HCT116 (cell line): ENCODE results near the gene USP27X. TPM values are rescaled to one million over a fixed set of nuclear protein-coding genes. Genes with fewer than 3 reads are reported as not detected.

ENCODE experiments used
- ATAC-seq: fragments of 200-7000 bp; cut with Tn5 transposase; 2 replicates; pipeline ENCODE4 v1.9.1; 2020; ENCODE audit warnings: mild to moderate bottlenecking, moderate library complexity
- BruUV-seq: library from RNA; stranded (reverse); fragments of 400-500 nt; replicated peaks from 2 replicates; lab custom pipeline; 2021; lab: Mats Ljungman, UMichigan
- CTCF ChIA-PET: fragments of 300-600 bp; sonication (Branson Sonifier 250); formaldehyde crosslinking; loops from one replicate; lab custom pipeline; 2021; ENCODE audit warnings: antibody characterized with exemption; lab: Charles Lee
- POLR2A ChIA-PET: fragments of 300-600, 350-600 bp; sonication (Branson Sonifier 250); formaldehyde crosslinking; loops from one replicate; lab custom pipeline; 2021; ENCODE audit warnings: antibody characterized with exemption; lab: Charles Lee
- RAD21 ChIA-PET, 2 experiments: fragments of 300-600 bp; sonication (Branson Sonifier 250); formaldehyde crosslinking; loops; one replicate each; lab custom pipeline; 2023; ENCODE audit warnings: low total read pairs in 2 of 2; ENCODE audit not compliant: uncharacterized antibody in 2 of 2, unreplicated experiment in 2 of 2, low non-redundant PET in 1 of 2; lab: Charles Lee
- DNase-seq: peaks from one replicate; pipeline ENCODE4 v3.0.0-alpha.2; 2010; ENCODE audit warnings: low read depth, low spot score
- H2AFZ ChIP-seq: fragments of 200-600 bp; shearing (Covaris generic), sonication (generic); 2 replicates; pipeline ENCODE4 v1.6.1; 2017; ENCODE audit warnings: low read depth, mixed run types, mixed read lengths, antibody characterized with exemption, low read length; ENCODE audit not compliant: poor library complexity, severe bottlenecking
- H3K27ac ChIP-seq: 2 replicates; pipeline ENCODE4 v1.5.1; 2012; ENCODE audit warnings: low read depth, low read length
- H3K27me3 ChIP-seq: fragments of 200-600 bp; sonication (generic); 2 replicates; pipeline ENCODE4 v1.6.1; 2016; ENCODE audit warnings: mixed run types, low read length, mixed read lengths; ENCODE audit not compliant: insufficient read depth
- H3K36me3 ChIP-seq, 2 experiments: fragments of 200-500 bp in 1 of 2; fragments of 200-600 bp in 1 of 2; sonication (Bioruptor generic) in 1 of 2; sonication (generic) in 1 of 2; 2 replicates each; pipeline versions ENCODE4 v1.5.1 to v1.6.1; 2014 to 2016; ENCODE audit warnings: low read length in 2 of 2, inconsistent platforms in 1 of 2, mixed read lengths in 1 of 2, mixed run types in 1 of 2; ENCODE audit not compliant: insufficient read depth in 2 of 2, control insufficient read depth in 1 of 2
- H3K4me1 ChIP-seq, 2 experiments: fragments of 200-600 bp in 1 of 2; sonication (generic) in 1 of 2; 2 replicates each; pipeline versions ENCODE4 v1.5.1 to v1.6.1; 2012 to 2017; ENCODE audit warnings: low read length in 2 of 2, inconsistent platforms in 1 of 2, mild to moderate bottlenecking in 1 of 2, mixed read lengths in 1 of 2, mixed run types in 1 of 2, moderate library complexity in 1 of 2; ENCODE audit not compliant: insufficient read depth in 2 of 2, control insufficient read depth in 1 of 2
- H3K4me2 ChIP-seq: fragments of 200-600 bp; sonication (generic); 2 replicates; pipeline ENCODE4 v1.6.1; 2017; ENCODE audit warnings: mixed run types, low read length, mixed read lengths
- H3K4me3 ChIP-seq, 2 experiments: fragments of 200-600 bp in 1 of 2; sonication (generic) in 1 of 2; replicated peaks in 1 of 2; 2 replicates each; pipeline ENCODE4 v1.5.1; 2011 to 2016; ENCODE audit warnings: low read length in 2 of 2, control low read depth in 1 of 2, low read depth in 1 of 2, mild to moderate bottlenecking in 1 of 2, mixed read lengths in 1 of 2, mixed run types in 1 of 2
- H3K79me2 ChIP-seq: fragments of 200-600 bp; sonication (generic); 2 replicates; pipeline ENCODE4 v1.6.1; 2017; ENCODE audit warnings: mild to moderate bottlenecking, mixed run types, low read length, moderate library complexity, mixed read lengths; ENCODE audit not compliant: insufficient read depth
- H3K9ac ChIP-seq: fragments of 200-600 bp; sonication (generic); 2 replicates; pipeline ENCODE4 v1.6.1; 2016; ENCODE audit warnings: low read length, mixed read lengths
- H3K9me2 ChIP-seq: fragments of 200-600 bp; sonication (generic), shearing (Covaris generic); 2 replicates; pipeline ENCODE4 v1.6.1; 2017; ENCODE audit warnings: mixed run types, mild to moderate bottlenecking, moderate library complexity; ENCODE audit not compliant: insufficient read depth
- H3K9me3 ChIP-seq, 2 experiments: fragments of 200-500 bp in 1 of 2; fragments of 200-600 bp in 1 of 2; sonication (Bioruptor generic) in 1 of 2; sonication (generic) in 1 of 2; 2 replicates each; pipeline ENCODE4 v1.6.1; 2014 to 2017; ENCODE audit warnings: low read length in 2 of 2, mixed read lengths in 2 of 2, inconsistent platforms in 1 of 2, low read depth in 1 of 2, mild to moderate bottlenecking in 1 of 2, mixed run types in 1 of 2, moderate library complexity in 1 of 2; ENCODE audit not compliant: control insufficient read depth in 1 of 2, insufficient read depth in 1 of 2
- H4K20me1 ChIP-seq: fragments of 200-600 bp; sonication (generic), shearing (Covaris generic); 2 replicates; pipeline ENCODE4 v1.6.1; 2017; ENCODE audit warnings: mixed run types, mild to moderate bottlenecking, moderate library complexity; ENCODE audit not compliant: insufficient read depth
- EZH2 ChIP-seq: fragments of 200-600 bp; sonication (generic); IDR thresholded peaks from 2 replicates; pipeline ENCODE4 v1.6.1; 2017; ENCODE audit warnings: antibody characterized with exemption, mixed run types
- RAD21 ChIP-seq: IDR thresholded peaks from 2 replicates; pipeline ENCODE4 v1.6.1; 2012; ENCODE audit warnings: low read depth, mild to moderate bottlenecking
- intact Hi-C: fragments of 100-400 bp; cut with micrococcal nuclease; formaldehyde crosslinking; loops from 2 replicates; pipeline ENCODE4 v1.10.0; 2022
- total RNA-seq: library from RNA; stranded (reverse); gene quantifications from one replicate; pipeline ENCODE4 v1.2.1, GENCODE V29; 2021; ENCODE audit not compliant: unreplicated experiment
- TF ChIP-seq, protein P1 (sequence below): IDR thresholded peaks from 2 replicates; pipeline ENCODE4 v1.6.1; 2011; ENCODE audit warnings: mild to moderate bottlenecking, low read length, moderate library complexity; ENCODE audit not compliant: insufficient replicate concordance; ENCODE audit errors: extremely low read depth
- TF ChIP-seq, protein P2 (sequence below), 3 experiments: fragments of 200-600 bp in 1 of 3; sonication (generic) in 1 of 3; IDR thresholded peaks in 2 of 3; conservative IDR thresholded peaks in 1 of 3; 2 replicates each; pipeline ENCODE4 v1.5.1; 2012 to 2017; ENCODE audit warnings: low read depth in 2 of 3, low read length in 2 of 3, antibody characterized with exemption in 1 of 3, borderline replicate concordance in 1 of 3, control low read depth in 1 of 3, mild to moderate bottlenecking in 1 of 3, mixed read lengths in 1 of 3, mixed run types in 1 of 3, moderate library complexity in 1 of 3; ENCODE audit not compliant: insufficient read depth in 1 of 3
- TF ChIP-seq, protein P3 (sequence below): IDR thresholded peaks from 2 replicates; pipeline ENCODE4 v1.6.1; 2012; ENCODE audit warnings: low read depth

USP27X gene
- total RNA-seq, 1 experiment from 2014 or later = 3.5 TPM

DNA sequence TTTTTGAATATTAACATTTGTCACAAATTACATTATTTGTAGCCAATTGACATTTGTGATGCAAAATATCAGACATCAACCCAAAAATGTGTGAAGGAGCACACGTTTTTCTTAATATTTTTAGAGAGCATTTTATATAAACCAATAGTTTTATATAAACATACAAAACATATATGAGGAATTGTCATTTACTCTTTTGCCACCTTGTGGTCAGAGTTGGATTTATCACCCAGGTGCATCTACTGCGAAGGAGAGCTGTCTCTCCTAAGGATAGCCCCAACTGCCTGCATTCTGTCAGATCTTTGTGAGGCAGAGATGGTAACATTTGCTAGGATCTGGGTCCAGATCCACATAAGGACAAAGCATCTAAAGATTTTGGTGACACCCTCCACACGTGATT, 2.5 kb upstream of the USP27X start:
- RAD21 ChIA-PET = no interaction called here
- CTCF ChIA-PET = interaction anchor here (0.8 to 1.0 kb wide), 2 partner anchors 36 to 115 kb away, joined by 3 read pairs; no protein-coding TSS in a partner anchor
- intact Hi-C loops = loop anchor here (10.0 kb wide), 1 partner anchor 708 kb away; no protein-coding TSS in a partner anchor
- Histone ChIP-seq H3K9me2 (no peaks in the 10 kb centered on the region), H2AFZ (no peak overlapping the region), H3K4me2 (no peak overlapping the region), H3K4me3 (no peak overlapping the region), H3K79me2 (no peaks in the 10 kb centered on the region), H3K36me3 (no peaks in the 10 kb centered on the region), H3K9ac (no peak overlapping the region), H3K27ac (no peak overlapping the region), H4K20me1 (no peaks in the 10 kb centered on the region), H3K27me3 (no peaks in the 10 kb centered on the region), H3K4me1 (peaks cover 4 to 9% of the 10 kb centered on the region in 2 experiments; a peak in 2 of 4 replicates)
- DNase-seq (peak; percentile 12), ATAC-seq (no peak)
- POLR2A ChIA-PET = no interaction called here
- BruUV-seq = no TSS peak
- TF ChIP-seq RAD21 = peak; percentile 48
- TF ChIP-seq, protein P1, sequence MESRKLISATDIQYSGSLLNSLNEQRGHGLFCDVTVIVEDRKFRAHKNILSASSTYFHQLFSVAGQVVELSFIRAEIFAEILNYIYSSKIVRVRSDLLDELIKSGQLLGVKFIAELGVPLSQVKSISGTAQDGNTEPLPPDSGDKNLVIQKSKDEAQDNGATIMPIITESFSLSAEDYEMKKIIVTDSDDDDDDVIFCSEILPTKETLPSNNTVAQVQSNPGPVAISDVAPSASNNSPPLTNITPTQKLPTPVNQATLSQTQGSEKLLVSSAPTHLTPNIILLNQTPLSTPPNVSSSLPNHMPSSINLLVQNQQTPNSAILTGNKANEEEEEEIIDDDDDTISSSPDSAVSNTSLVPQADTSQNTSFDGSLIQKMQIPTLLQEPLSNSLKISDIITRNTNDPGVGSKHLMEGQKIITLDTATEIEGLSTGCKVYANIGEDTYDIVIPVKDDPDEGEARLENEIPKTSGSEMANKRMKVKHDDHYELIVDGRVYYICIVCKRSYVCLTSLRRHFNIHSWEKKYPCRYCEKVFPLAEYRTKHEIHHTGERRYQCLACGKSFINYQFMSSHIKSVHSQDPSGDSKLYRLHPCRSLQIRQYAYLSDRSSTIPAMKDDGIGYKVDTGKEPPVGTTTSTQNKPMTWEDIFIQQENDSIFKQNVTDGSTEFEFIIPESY = no peak
- TF ChIP-seq, protein P2, sequence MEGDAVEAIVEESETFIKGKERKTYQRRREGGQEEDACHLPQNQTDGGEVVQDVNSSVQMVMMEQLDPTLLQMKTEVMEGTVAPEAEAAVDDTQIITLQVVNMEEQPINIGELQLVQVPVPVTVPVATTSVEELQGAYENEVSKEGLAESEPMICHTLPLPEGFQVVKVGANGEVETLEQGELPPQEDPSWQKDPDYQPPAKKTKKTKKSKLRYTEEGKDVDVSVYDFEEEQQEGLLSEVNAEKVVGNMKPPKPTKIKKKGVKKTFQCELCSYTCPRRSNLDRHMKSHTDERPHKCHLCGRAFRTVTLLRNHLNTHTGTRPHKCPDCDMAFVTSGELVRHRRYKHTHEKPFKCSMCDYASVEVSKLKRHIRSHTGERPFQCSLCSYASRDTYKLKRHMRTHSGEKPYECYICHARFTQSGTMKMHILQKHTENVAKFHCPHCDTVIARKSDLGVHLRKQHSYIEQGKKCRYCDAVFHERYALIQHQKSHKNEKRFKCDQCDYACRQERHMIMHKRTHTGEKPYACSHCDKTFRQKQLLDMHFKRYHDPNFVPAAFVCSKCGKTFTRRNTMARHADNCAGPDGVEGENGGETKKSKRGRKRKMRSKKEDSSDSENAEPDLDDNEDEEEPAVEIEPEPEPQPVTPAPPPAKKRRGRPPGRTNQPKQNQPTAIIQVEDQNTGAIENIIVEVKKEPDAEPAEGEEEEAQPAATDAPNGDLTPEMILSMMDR (IDR thresholded peaks at IDR 0.05 in 2 of 3, conservative IDR thresholded peaks at IDR 0.05 in 1 of 3; ENCODE audit: borderline replicate concordance in 1 of 3, insufficient read depth in 1 of 3, low read depth in 2 of 3, low read length in 2 of 3) = peak; percentile 29 to 43 (median 34); a peak in 4 of 6 replicates
- TF ChIP-seq, protein P3, sequence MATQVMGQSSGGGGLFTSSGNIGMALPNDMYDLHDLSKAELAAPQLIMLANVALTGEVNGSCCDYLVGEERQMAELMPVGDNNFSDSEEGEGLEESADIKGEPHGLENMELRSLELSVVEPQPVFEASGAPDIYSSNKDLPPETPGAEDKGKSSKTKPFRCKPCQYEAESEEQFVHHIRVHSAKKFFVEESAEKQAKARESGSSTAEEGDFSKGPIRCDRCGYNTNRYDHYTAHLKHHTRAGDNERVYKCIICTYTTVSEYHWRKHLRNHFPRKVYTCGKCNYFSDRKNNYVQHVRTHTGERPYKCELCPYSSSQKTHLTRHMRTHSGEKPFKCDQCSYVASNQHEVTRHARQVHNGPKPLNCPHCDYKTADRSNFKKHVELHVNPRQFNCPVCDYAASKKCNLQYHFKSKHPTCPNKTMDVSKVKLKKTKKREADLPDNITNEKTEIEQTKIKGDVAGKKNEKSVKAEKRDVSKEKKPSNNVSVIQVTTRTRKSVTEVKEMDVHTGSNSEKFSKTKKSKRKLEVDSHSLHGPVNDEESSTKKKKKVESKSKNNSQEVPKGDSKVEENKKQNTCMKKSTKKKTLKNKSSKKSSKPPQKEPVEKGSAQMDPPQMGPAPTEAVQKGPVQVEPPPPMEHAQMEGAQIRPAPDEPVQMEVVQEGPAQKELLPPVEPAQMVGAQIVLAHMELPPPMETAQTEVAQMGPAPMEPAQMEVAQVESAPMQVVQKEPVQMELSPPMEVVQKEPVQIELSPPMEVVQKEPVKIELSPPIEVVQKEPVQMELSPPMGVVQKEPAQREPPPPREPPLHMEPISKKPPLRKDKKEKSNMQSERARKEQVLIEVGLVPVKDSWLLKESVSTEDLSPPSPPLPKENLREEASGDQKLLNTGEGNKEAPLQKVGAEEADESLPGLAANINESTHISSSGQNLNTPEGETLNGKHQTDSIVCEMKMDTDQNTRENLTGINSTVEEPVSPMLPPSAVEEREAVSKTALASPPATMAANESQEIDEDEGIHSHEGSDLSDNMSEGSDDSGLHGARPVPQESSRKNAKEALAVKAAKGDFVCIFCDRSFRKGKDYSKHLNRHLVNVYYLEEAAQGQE = no peak
- TF ChIP-seq EZH2 = no peak
- TF ChIP-seq, all 23 proteins: peak for 2
- H3K9me3 ChIP-seq = no peaks in the 10 kb centered on the region
